GM21367 (cell line): Measurements from ENCODE around the gene WNT10A.
A peak's percentile ranks its signal among the peaks of the same experiment; 100 is the strongest.

Experiments
- ATAC-seq: cut with Tn5 transposase; IDR thresholded peaks from one replicate; pipeline ENCODE4 v1.9.1; 2021; ENCODE audit not compliant: unreplicated experiment

Gene WNT10A

GRCh38 chr2:218892693-218893348, 12.2 kb downstream of the WNT10A start:
- ATAC-seq: peak; percentile 38

DNA sequence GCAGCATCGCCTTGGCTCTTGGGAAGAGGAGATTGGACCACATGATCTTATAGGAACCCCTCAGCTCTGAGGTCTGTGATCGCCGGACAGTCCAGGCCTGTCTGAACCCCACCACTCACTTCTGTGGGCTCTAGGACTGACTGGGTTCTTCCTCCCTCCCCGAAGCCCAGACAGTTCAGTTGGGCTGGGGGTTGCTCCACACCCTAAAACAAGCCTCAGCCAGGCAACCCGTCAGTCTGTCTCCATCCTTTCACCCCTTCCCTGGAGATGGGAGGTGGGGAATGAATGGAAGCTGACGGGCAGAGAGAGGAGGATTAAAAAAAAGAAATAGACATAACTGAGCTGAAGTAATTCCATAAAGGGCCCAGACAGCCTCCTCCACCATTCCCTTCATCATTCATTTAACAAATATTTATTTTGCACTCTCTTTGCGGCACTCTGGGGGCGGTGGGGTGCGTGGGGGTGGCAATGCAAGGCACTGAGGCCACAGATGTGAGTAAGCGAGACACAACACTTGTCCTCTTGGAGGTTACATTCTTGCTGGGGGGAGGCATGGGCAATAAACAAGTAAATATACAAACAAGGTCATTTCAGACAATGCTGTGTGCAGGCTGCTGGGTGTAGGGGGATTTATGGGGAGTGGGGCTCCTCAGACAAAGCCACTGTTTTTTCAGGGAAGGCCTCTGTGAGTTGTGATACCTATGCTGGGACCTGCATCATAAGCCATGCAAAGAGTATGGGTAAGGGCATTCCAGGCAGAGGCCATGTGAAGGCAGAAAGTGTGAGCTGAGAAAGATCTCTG, 12.9 kb downstream of the WNT10A start:
- ATAC-seq: no peak

DNA sequence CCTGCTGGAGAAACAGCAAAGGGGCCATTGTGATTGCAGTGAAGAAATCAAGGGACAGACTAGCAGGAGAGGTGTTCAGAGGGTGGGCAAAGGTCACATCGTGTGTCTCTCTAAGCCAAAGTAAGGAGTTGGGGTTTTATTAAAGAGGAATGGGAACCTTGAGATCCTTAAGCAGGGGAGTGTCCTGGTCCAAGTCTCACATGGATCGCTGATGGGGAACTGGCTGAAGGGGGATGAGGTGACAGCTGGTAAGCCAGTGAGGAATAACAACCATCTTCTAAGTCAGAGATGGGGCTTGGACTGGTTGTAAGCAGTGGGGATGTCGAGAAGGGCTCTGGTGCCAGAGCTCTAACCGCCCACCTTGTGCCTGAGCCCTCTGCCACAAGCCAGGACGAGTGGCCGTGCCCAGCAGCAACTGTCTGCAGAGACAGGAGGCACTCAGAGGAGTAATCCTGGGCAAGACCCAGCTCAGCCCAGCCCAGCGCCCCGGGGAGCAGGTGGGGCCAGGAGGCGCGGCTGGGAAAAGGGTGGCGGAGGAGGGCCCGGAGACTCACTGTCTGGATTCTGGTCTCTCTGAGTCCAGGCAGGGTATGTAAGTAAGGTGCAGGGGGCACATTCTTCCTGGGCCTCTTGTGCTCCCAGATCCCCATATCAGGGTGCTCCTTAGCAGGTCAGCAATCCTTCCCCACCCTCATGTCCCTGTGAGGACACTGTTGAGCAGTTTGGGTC, 13.7 kb downstream of the WNT10A start:
- no peak for ATAC-seq

DNA sequence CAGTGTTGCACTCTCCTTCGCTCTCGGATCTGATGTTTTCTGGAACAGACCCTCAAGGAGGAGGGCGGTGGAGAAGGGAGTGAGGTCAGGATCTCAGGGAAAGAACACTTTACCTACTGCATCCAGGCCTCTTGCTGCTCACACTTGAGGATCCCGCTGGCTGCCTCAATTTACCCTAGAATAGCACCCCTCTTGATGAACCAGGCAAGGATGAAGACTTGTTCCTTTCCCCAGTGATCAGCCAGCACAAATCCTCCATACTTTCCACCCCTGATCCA, 14.2 kb downstream of the WNT10A start:
- no peak for ATAC-seq

- ATAC-seq: no peak
Measured at GRCh38 chr2:218895326-218895725, 14.7 kb downstream of the WNT10A start.

GRCh38 chr2:218895759-218896500, 15.3 kb downstream of the WNT10A start:
- peak; percentile 6 for ATAC-seq

- ATAC-seq: peak; percentile 51
Measured at GRCh38 chr2:218896501-218897393, 16.1 kb downstream of the WNT10A start.

DNA sequence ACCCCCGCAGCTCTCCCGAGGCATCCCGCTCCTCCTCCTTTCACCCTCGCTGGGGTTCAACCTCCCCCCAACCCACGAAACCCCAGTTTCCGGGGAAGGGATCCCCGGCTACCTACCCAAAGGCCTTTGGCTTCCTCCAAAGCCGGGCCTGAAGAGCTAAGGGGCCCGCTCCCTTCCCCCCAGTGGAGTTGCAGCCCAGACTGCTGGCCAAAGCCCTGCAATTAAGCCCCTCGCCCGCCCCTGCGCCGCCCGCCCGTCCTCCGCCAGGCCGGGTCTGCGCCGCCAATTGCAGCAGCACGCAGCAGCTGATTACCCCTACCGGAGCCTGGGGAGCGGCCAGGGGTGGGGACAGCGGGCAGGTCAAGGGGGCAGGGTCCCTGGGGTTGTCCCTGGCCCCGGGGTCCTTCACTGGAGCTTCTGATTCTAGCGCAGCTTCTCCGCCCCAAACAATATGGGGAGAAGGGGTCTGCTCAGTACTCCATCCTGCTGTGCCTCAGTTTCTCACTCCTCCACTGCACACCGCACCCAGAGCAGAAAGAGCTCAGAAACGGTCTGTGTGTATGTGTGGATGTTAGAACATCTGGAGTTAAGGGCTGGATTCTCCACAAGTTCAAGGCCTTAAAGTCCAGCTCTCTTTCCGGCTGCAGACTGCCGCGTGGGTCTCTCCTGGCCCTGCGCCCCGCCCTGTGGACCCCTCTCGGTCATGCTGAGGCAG, 16.9 kb downstream of the WNT10A start:
- no peak for ATAC-seq

DNA sequence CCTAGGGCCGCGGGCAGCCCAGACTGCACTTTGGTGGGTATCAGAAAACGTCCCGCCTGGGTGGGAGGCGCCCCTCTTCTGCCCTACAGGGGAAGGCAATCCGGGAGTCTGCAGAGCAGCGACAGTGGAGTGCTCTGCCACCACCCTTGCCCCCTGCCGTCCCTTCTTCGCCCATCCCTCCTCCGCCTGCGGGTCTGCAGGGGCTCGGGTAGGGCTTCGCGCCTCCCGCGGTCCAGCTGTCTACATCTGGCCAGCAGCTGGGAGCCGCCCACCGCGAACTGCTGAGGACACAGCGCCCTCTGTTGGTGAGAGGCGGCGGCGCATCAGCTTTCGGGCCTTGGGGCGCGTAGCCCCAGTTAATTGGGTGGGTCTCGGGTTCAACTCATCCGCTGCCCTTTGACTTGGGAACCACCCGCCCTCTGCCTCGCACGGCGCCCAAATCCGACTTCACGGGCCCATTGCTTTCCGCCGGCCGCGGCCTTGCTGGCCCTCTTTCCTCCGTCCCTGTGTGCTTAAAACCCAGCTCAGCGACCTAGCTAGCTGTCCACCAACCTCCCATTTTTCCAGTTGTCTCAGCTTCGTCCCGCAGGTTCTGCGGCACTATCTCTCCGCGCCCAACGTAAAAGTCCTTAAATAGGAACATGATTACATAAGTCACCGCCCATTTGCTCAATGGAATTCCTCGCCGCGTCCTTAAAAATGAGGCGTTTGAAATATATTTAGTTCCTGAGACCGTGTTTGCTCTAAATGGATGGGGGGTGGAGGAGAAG, 17.6 kb downstream of the WNT10A start:
- peak; percentile 35 for ATAC-seq

- ATAC-seq: no peak
Measured at GRCh38 chr2:218899147-218899546, 18.5 kb downstream of the WNT10A start.

DNA sequence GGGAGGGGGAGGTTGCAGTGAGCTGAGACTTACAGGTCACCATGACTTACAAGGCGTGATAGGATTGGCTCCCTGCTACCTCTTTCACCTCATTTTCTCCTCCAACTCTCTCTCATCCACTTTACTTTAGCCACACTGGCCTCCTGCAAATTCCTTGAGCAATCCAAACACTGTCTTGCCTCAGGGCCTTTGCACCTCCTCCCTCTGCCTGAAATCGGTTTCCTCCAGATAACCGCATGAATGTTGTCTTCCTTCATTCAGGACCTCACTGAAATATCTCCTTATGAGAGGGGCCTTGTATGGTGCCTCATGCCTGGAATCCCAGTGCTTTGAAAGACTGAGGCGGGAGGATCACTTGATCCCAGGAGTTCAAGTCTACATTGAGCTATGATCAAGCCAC, 21.8 kb downstream of the WNT10A start:
- no peak for ATAC-seq

DNA sequence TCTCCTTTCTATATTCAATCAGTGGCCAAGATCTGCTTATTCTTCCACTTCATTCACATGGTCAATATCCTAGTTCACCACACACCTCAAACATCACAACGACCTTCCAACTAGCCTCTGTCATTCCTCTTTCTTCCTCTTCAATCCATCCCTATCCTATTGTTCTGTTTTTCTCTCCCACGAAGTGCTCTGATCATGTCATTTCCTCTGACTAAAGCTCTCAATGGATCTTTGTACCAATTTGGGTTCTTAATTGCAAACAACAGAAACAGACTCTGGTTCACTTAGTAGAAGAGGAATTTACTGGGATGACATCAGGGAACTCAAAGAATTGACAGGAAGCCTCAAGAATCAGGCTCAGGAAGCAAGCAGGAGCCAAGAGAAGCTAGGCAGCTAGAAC, 23.5 kb downstream of the WNT10A start:
- no peak for ATAC-seq

DNA sequence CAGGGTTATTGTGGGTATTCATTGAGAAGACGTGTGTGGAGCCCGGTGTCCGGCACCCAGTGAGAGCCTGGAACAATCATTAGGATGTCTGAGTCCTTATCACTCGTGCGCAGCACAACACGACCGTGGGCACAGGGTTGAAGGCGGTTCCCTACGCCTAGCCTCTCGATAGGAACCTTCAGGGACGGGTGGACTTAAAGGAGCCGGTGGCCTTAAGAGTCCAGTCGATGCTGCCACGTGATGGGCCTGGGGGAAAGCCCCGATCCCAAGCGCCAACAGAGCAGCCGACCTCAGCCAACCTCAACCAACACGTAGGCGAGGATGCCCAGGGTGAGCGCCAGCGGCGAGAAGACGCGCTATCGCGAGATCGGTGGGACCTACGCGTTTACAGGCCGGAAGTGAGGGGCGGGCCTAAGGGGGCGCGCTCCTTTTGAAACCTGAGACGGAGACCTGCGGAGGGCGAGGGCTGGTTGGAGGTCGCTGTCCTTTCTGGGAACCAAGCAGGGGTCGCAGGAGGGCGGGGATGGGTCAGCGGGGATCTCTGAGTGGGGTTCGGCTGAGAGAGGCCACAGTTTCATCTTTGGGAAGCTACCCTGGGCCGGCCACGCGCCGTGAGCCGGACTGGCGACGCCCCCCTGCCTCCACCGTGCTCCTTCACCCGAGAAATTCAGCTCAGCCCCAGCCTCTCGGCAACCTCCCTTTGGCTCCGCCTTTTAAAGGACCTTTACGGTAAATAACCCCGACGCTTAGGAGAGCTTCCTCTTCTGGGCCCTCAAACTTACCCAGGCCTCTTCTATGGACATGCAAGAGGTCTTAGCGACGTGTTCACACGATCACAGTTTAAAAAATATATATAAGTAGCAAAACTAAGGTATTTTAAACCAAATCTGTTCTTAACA, 28.3 kb downstream of the WNT10A start:
- ATAC-seq: peak; percentile 91

GRCh38 chr2:218910741-218911140, 30.1 kb downstream of the WNT10A start:
- ATAC-seq: no peak

GRCh38 chr2:218920504-218920903, 39.9 kb downstream of the WNT10A start:
- no peak for ATAC-seq

DNA sequence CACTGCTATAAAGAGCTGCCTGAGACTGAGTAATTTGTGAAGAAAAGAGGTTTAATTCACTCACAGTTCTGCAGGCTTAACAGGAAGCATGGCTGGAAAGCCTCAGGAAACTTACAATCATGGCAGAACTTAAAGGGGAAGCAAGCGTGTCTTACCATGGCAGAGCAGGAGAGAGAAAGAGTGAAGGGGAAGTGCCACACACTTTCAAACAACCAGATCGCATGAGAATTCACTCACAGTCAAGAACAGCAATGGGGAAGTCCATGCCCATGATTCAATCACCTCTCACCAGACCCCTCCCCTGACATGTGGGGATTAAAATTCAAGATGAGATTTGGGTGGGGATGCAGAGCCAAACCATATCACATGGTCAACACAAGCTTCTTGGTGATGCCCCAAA, 44.1 kb downstream of the WNT10A start:
- no peak for ATAC-seq

GRCh38 chr2:218925434-218925833, 44.8 kb downstream of the WNT10A start:
- ATAC-seq: no peak

DNA sequence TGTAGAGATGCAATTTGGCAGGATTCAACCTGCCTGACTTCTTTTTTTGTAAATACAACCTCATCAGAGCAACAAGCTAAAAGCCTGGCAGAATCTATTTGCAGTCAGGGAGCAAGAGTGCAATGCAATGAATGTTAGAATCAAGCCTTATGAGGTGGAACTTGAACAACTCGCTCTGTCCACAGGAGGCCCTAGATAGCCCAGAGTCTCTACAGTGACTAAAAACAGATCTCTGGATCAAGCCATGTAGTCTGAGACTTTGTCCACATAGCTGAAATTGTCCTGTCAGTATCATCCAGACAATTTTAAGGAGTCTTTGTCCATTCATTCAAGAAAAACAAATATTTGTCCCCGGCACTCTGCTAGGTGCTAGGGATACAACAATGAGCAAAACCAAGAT, 46.8 kb downstream of the WNT10A start:
- ATAC-seq: no peak
